ENCODE data around the gene FOXP2.

The FOXP2 gene

GRCh38 chr7:114659409-114660125 is 245.0 kb downstream of the FOXP2 start:
- DNase-seq = no peak

- DNase-seq = no peak
Observed at GRCh38 chr7:114660126-114660486, 245.5 kb downstream of the FOXP2 start.

- no peak for DNase-seq
Observed at GRCh38 chr7:114660753-114661152, 246.1 kb downstream of the FOXP2 start.

DNA sequence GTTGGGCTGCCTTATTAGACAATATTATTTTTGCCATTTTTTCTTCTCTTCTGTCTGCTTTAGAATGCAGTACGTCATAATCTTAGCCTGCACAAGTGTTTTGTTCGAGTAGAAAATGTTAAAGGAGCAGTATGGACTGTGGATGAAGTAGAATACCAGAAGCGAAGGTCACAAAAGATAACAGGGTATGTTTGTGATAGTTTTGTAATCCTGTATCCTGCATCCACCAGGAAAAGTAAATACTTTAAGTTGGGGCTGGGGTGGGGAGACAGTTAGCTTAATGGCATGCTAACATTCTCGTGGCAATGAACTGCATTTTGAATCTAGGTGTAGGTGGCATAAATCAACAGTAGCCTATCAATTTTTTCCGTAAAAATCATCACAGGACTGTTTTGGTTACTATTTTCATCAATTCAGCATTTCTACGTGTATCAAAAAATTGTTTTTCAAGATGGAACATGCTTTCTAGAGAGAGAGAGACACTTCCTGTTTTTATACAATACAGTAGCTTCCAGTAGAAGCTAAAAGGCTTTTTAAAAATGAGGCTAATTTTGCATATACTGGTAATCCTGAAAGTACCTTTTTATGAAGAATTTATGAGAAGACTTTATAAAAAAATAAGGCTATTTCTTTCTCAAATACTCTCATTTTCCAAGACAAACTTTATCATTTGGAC is 247.5 kb downstream of the FOXP2 start:
- DNase-seq = no peak

- DNase-seq = no peak
Observed at GRCh38 chr7:114663502-114663901, 248.9 kb downstream of the FOXP2 start.

- DNase-seq = no peak
Observed at GRCh38 chr7:114670676-114671075, 256.1 kb downstream of the FOXP2 start.

GRCh38 chr7:114671563-114672123 is 257.0 kb downstream of the FOXP2 start:
- no peak for DNase-seq

DNA sequence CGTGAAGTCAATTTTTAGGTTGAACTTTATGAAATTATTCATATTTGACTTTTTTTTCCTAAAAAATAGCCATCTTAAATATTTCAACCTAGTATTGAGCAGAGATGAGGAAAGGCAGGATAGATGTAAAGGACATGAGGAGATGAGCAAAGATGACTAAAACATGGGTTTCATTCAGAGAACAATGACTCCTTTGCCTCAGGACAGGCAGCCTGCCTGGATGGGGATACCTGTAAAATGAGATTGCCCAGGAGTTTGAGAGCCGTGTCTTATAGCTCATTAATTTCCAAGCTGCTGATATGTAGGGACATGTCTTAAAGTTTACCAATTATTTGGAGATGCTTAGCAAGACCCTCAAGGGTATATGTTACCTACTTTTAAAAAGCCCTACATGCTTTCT is 263.5 kb downstream of the FOXP2 start:
- DNase-seq = no peak

DNA sequence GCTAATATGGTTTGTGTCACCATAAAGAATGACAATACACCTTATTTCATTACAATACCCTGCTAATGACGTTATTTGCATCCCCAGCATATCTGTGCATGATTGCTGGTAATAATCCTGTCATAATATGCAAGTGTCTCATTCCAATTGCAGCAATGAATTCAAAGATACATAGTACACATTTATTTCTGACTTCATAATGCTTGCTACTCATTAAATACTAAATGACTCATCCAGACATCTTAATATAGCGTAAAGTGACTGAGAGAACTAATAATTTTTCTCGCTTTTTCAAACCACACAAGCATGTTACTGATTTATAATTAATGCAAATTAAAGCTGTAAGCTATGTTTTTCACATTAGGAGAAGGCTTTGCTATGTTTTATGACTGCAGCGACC is 272.6 kb downstream of the FOXP2 start:
- no peak for DNase-seq

- DNase-seq = no peak
Observed at GRCh38 chr7:114688443-114689055, 273.9 kb downstream of the FOXP2 start.

DNA sequence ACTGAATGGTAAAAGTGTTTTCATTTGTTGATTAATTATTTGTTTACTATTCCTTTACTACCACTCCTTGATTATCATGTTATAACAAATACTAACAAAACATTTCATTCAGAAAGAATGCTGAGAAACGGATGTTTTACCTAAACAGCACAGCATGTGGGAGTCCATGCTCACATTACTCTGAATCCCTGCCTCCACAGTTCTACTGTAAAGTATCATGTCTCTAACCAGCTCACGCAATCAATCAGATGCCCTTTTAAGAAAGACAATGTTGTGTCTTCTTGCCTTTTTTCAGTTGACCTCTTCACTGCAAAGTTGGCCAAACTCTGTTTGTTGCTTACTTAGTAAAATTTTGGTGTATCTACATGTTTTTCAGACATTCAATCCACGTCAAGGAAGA is 274.8 kb downstream of the FOXP2 start:
- no peak for DNase-seq

DNA sequence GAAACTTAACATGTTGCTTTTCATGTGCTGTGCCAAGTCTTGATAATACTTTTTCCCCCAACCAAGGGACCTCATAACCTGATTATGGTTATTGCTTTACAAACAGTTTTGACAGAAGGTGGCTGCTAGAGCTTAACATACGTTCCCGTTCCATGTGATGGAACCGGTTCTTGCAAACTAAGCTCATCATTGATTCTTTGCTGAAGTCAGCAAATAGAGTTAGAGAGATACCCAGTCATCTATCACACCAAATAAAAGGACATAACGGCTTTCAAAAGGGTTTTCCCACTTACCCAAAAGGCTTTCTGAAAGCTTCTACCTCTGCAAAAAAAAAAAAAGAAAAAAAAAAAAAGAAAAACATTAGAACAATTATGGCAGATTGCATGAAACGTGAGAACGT is 277.0 kb downstream of the FOXP2 start:
- no peak for DNase-seq

DNA sequence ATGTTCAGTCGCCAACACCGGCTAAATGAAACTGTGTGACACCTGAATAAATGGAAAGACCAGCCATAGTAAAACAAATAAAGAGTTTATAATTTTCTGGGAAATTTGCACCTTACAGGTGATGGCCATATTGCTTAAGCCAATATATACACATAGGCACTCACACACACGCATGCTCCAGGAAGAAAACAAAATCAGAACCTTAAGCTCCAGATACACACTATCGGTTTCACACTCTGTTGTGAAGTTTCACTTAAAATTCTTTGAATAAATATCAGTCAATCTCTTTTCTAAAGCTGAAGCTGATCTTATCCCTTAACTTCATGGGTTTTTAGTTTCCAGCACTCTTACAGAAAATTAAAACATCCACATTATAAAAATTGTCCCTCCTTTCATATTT is 280.6 kb downstream of the FOXP2 start:
- DNase-seq = no peak

- no peak for DNase-seq
Observed at GRCh38 chr7:114700247-114700928, 285.8 kb downstream of the FOXP2 start.

GRCh38 chr7:114703677-114704076 is 289.1 kb downstream of the FOXP2 start:
- no peak for DNase-seq

- DNase-seq = no peak
Observed at GRCh38 chr7:114708646-114709045, 294.0 kb downstream of the FOXP2 start.

GRCh38 chr7:114710499-114710898 is 295.9 kb downstream of the FOXP2 start:
- DNase-seq = no peak

DNA sequence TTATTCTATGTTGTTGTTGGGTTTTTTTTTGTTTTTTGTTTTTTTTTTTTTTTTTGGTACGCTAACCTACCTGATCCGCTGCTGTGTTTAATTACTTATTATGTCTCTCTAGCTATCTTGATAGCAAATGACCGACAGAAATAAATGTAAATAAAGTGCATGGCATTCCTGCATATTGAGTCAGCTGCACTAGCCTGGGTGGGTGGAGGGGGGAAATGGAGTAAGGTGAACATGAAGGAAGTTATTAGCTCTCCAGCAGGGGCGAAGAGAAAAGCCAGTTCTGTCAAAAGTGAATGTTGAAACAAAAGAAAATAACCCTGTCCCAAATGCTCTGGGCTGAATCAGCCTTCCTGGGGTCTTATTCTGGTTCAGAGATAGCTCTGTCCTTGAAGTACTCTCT is 296.6 kb downstream of the FOXP2 start:
- DNase-seq = no peak

GRCh38 chr7:114715907-114716306 is 301.3 kb downstream of the FOXP2 start:
- DNase-seq = no peak

- DNase-seq = no peak
Observed at GRCh38 chr7:114718861-114719260, 304.2 kb downstream of the FOXP2 start.

DNA sequence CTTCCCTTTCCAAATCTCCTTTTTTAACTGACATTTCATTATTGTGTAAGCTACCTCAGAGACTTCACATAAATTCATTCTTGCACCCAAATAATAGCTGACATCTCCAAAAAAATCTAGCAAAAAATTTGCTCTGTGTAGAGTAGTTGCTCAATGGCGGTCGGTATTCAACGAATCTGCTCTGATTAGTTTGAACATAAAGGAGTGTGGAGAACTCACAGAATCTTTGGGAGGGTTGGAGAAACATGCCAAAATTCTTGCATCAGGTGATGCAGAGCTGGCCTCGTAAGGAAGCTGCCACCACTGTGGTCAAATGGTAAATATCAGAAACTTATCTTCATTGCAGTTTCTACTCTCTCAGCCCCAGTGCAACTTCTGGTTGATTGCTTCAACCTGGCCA is 306.1 kb downstream of the FOXP2 start:
- no peak for DNase-seq

GRCh38 chr7:114722562-114722961 is 307.9 kb downstream of the FOXP2 start:
- DNase-seq = no peak

GRCh38 chr7:114723308-114723707 is 308.7 kb downstream of the FOXP2 start:
- DNase-seq = no peak
